SK-N-MC (cell line): Measurements from ENCODE around the gene KYNU.
"Not testable (repeated sequence)": the region's sequence is repeated elsewhere in the genome, so short reads cannot be mapped to it uniquely, and the experiment has no call there.

Experiments used
- DNase-seq: peaks from one replicate; pipeline ENCODE4 v3.0.0-alpha.2; 2011; ENCODE audit warnings: low read depth, low spot score
- H3K27ac ChIP-seq: fragments of 200-600 bp; sonication (generic); 2 replicates; pipeline ENCODE4 v1.5.1; 2016; ENCODE audit warnings: mixed run types
- H3K36me3 ChIP-seq: fragments of 200-600 bp; sonication (generic); 2 replicates; pipeline ENCODE4 v1.6.1; 2017; ENCODE audit warnings: antibody characterized with exemption, low read length, mixed read lengths; ENCODE audit not compliant: insufficient read depth
- H3K4me3 ChIP-seq: fragments of 200-600 bp; sonication (generic); 2 replicates; pipeline ENCODE4 v1.5.1; 2016
- H3K9ac ChIP-seq: fragments of 200-600 bp; sonication (generic); 2 replicates; pipeline ENCODE4 v1.8.0; 2017; ENCODE audit warnings: mixed run types, mixed read lengths; ENCODE audit not compliant: insufficient read length
- H3K9me3 ChIP-seq: fragments of 200-600 bp; sonication (generic); 2 replicates; pipeline ENCODE4 v1.6.1; 2017; ENCODE audit warnings: low read depth, mild to moderate bottlenecking, antibody characterized with exemption, low read length, moderate library complexity, mixed read lengths
- EZH2 ChIP-seq: fragments of 200-600 bp; sonication (generic); IDR thresholded peaks from one replicate; pipeline ENCODE4 v1.6.1; 2017; ENCODE audit warnings: antibody characterized with exemption
- FOXP2 ChIP-seq: optimal IDR thresholded peaks from 2 replicates; pipeline ENCODE3; 2011; ENCODE audit warnings: mild to moderate bottlenecking, moderate library complexity; ENCODE audit not compliant: insufficient read depth; ENCODE audit errors: extremely low read length, control extremely low read depth
- POLR2AphosphoS5 ChIP-seq: IDR thresholded peaks from 2 replicates; pipeline ENCODE4 v1.6.1; 2012; ENCODE audit warnings: mild to moderate bottlenecking, low read depth, low read length, borderline replicate concordance

KYNU gene

DNA sequence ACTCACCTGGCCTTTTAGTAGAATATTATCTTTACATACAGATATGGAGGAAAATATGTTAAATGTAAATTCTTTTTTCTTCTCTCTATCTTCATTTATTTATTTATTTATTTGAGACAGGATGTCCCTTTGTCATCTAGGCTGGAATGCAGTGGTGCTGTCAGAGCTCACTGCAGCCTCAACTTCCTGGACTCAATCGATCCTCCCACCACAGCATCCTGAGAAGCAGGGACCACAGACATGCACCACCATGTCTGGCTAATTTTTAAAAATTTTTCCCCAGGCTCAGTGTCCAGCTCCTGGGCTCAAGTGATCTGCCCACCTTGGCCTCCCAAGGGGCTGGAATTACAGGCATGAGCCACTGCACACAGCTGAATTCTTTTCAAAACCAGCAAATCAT lies 20.3 kb downstream of the KYNU start:
- TF ChIP-seq POLR2AphosphoS5 (no peak), EZH2 (no peak), FOXP2 (no peak)
- H3K9ac ChIP-seq: no peak overlapping the region
- DNase-seq: no peak
- no peaks in the 10 kb centered on the region for H3K36me3 ChIP-seq
- no peaks in the 10 kb centered on the region for H3K9me3 ChIP-seq
- H3K4me3 ChIP-seq: no peak overlapping the region
- no peak overlapping the region for H3K27ac ChIP-seq

DNA sequence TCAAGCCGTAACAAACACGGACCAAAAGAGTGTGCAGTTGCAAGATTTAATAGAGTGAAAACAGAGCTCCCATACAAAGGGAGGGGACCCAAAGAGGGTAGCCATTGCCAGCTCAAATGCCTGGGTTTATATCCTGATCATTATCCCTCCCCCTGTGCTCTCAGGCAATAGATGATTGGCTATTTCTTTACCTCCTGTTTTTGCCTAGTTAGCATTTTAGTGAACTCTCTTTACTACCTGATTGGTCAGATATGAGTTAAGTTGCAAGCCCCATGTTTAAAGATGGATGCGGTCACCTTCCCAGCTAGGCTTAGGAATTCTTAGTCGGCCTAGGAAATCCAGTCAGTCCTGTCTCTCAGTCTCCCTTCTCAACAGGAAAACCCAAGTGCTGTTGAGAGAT lies 22.9 kb downstream of the KYNU start:
- not testable (repeated sequence) for H3K36me3 ChIP-seq, H3K9ac ChIP-seq, DNase-seq, H3K27ac ChIP-seq, H3K4me3 ChIP-seq, H3K9me3 ChIP-seq

DNA sequence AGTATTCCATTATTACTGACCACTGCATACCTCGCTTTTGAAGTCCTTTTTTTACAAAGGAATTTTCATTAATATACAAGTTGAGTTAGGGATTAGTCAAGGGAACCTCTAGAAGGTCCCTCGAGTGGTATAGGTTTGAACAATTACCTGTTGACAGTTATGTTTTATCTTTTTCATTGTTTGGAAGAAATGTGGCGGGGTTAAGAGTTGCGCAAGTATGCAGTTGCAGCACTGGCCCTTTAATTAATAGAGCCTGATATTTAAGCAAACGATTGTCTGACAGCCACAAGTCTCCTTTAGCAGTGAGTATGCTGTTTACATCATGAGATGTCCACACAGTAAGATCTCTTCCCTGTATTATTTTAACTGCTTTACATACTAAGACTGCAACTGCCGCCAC lies 24.3 kb downstream of the KYNU start:
- Histone ChIP-seq H3K9ac (no peak overlapping the region), H3K9me3 (no peaks in the 10 kb centered on the region), H3K4me3 (no peak overlapping the region), H3K36me3 (no peaks in the 10 kb centered on the region), H3K27ac (no peak overlapping the region)
- TF ChIP-seq POLR2AphosphoS5 (no peak), FOXP2 (no peak), EZH2 (no peak)
- DNase-seq: no peak

DNA sequence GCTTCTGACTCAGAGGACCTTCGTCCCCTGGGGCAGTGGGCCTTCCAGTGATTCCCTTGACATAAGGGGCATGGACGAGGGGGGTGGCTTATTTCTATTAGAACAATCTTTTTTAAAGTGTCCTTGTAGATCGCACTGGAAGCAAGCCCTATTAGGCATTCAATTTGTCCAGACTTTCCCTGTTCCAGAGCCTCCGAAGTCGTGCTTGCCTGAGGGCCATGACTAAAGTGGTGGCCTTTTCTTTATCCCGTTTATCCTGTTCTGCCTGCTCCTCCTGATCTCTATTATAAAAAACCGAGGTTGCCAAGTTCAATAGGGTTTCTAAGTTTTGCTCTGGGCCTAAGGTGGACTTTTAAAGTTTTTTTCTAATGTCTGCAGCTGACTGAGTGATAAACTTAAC lies 26.3 kb downstream of the KYNU start:
- DNase-seq, H3K9ac ChIP-seq, H3K36me3 ChIP-seq, H3K9me3 ChIP-seq, H3K27ac ChIP-seq, H3K4me3 ChIP-seq: not testable (repeated sequence)

DNA sequence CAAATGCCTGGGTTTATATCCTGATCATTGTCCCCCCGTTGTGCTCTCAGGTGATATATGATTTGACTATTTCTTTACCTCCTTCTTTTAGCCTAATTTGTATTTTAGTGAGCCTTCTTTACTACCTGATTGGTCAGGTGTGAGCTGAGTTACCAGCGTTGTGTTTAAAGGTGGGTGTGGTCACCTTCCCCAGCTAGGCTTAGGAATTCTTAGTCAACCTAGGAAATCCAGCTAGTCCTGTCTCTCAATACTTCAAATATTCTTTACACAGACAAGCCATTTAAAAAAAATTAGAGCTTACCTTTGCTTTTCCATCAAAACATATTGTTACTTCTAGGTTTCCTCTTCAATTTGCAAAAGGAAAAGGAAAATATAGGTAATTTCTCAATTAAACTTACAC lies 30.2 kb downstream of the KYNU start:
- no peaks in the 10 kb centered on the region for H3K36me3 ChIP-seq
- TF ChIP-seq FOXP2: no peak
- no peak for TF ChIP-seq POLR2AphosphoS5
- TF ChIP-seq EZH2: no peak
- H3K27ac ChIP-seq: no peak overlapping the region
- DNase-seq: no peak
- H3K9ac ChIP-seq: no peak overlapping the region
- no peak overlapping the region for H3K4me3 ChIP-seq
- H3K9me3 ChIP-seq: no peaks in the 10 kb centered on the region

DNA sequence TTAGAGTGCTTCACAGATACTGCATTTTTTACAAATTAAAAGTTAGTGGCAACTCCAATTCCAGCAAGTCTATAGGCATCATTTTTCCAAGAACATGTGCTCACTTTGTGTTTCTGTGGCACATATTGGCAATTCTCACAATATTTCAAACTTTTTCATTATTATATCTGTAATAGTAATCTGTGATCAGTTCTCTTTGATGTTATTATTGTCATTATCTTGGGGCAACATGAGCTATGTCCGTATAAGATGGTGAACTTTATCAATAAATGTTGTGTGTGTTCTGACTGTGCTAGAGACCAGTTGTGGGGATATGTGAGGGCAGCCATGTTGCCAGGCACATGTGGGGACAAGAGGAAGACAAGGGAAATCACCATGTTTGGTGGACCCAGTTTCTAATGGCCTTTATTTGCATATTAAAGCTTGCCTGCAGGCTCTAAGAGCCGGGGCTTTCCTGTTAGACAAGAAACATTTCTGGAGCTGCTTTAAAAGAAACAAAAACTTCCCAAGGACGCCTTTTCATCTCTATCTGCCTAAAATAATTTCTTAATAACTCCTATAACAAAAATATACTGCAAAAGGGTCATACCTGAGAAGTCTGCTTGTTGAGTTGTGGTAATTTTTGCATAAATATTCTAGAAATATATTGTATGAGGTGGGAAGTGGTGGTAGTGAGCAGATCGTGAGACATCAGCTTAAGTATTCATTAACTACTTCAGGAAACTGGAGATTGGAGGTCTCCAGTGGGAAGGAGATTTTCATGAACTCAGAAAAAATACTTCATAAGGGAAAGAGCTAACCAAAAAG lies 37.2 kb downstream of the KYNU start:
- H3K27ac ChIP-seq: no peak overlapping the region
- H3K4me3 ChIP-seq: no peak overlapping the region

DNA sequence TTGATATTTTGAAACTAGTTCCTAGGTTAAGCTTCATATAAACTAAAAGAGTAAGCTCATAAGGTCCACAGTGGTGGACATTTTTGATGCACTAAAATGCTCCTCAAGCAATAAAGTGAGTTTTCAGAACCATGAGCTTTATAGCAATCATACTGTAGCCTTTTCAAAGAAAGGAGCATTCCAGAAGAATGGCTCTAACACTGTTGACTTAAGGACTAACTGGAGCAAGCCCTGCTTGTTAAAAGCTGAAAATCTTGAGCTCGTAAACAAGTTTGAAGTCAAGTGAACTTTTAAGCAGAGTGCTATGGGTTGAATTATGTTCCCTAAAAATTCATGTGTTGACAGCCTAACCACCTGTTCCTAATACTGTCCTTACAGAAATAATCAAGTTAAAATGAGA lies 38.0 kb downstream of the KYNU start:
- no peak for DNase-seq
- no peak overlapping the region for H3K9ac ChIP-seq
- no peaks in the 10 kb centered on the region for H3K9me3 ChIP-seq
- H3K36me3 ChIP-seq: no peaks in the 10 kb centered on the region
- no peak overlapping the region for H3K27ac ChIP-seq
- no peak overlapping the region for H3K4me3 ChIP-seq
- no peak for TF ChIP-seq FOXP2
- no peak for TF ChIP-seq POLR2AphosphoS5
- TF ChIP-seq EZH2: no peak

More for the DNA sequence above, 37.2 kb downstream of the KYNU start:
- Histone ChIP-seq H3K9ac (no peak overlapping the region), H3K36me3 (no peaks in the 10 kb centered on the region), H3K9me3 (no peaks in the 10 kb centered on the region)
- no peak for DNase-seq
- TF ChIP-seq POLR2AphosphoS5 (no peak), FOXP2 (no peak), EZH2 (no peak)

DNA sequence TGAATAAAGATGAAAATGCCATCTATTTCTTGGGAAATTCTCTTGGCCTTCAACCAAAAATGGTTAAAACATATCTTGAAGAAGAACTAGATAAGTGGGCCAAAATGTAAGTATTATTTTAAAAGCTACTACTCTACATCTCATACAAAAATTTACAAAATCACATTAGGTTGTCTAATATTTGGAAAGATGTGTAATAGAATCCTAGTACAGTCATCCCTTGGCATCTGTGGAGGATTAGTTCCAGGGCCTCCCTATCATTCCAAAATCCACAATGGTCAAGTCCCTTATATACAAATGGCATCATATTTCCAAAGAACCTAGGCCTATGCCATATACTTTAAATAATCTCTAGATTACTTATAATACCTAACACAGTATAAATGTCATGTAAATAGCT lies 41.2 kb downstream of the KYNU start:
- Histone ChIP-seq H3K36me3 (no peaks in the 10 kb centered on the region), H3K9me3 (no peaks in the 10 kb centered on the region), H3K4me3 (no peak overlapping the region), H3K9ac (no peak overlapping the region), H3K27ac (no peak overlapping the region)
- TF ChIP-seq POLR2AphosphoS5 (no peak), FOXP2 (no peak), EZH2 (no peak)
- no peak for DNase-seq

DNA sequence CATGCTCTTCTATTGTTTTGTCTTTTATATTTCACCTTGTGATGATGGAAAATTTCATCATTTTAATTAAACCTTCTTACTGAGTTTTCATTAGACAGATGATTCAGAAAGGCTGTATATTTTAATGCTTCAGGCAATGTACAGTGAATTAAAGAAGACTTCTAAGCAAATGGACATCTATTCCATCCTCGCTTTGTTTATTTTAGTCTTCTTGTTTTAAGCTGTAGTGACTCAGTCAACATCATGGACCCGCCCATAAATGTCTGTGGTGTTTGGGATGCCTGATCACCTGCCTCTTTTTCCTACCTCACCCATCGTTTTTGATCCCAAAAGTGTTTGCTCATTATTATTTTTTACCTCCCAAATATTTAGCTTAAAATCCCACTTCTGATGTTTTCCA lies 43.1 kb downstream of the KYNU start:
- H3K9me3 ChIP-seq: no peaks in the 10 kb centered on the region
- H3K4me3 ChIP-seq: no peak overlapping the region
- no peak overlapping the region for H3K27ac ChIP-seq
- no peaks in the 10 kb centered on the region for H3K36me3 ChIP-seq
- no peak overlapping the region for H3K9ac ChIP-seq
- no peak for TF ChIP-seq FOXP2
- TF ChIP-seq POLR2AphosphoS5: no peak
- TF ChIP-seq EZH2: no peak
- DNase-seq: no peak

DNA sequence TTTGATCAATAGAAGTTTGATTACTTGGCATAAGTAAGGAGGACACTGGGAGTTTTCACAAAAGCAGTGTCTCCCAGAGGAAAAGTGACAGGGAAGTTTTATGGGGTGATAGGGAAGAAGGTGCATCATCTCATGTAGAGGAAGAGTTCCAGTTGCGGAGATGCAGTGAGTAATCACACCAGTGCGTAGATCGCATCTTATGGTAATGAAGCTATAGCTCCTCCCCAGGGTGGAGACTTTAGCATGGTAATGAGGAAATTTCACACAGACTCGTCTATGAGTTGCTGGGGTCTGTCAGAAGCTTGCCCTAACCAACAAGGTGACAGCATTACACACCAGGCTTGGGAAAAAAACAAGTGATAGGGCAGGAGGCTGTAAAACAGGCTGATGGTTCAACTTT lies 49.0 kb downstream of the KYNU start:
- H3K4me3 ChIP-seq: no peak overlapping the region
- no peaks in the 10 kb centered on the region for H3K9me3 ChIP-seq
- H3K27ac ChIP-seq: no peak overlapping the region
- no peak overlapping the region for H3K9ac ChIP-seq
- DNase-seq: no peak
- H3K36me3 ChIP-seq: no peaks in the 10 kb centered on the region
- TF ChIP-seq FOXP2 (no peak), EZH2 (no peak), POLR2AphosphoS5 (no peak)
